Kidney epithelial cell (primary cell): Measurements from ENCODE around the gene GPR152. TPM values are rescaled to one million over a fixed set of nuclear protein-coding genes. Genes with fewer than 3 reads are reported as not detected.

Source experiments
- DNase-seq: peaks from one replicate; pipeline ENCODE4 v3.0.0-alpha.2; 2010; ENCODE audit warnings: low read depth
- H3K27me3 ChIP-seq: 2 replicates; pipeline ENCODE4 v1.6.0; 2011; ENCODE audit warnings: low read length; ENCODE audit not compliant: control insufficient read depth, insufficient read depth
- H3K36me3 ChIP-seq: 2 replicates; pipeline ENCODE4 v1.5.1; 2011; ENCODE audit warnings: low read length; ENCODE audit not compliant: control insufficient read depth, insufficient read depth
- H3K4me3 ChIP-seq: 2 replicates; pipeline ENCODE4 v1.5.1; 2011; ENCODE audit warnings: low read depth, mild to moderate bottlenecking, control low read depth, low read length
- total RNA-seq: library from RNA; depleted of rRNA; stranded (reverse); fragments of >200 nt; gene quantifications from 2 replicates; pipeline ENCODE4 v1.2.3, GENCODE V29; 2015
- TF ChIP-seq, protein P1 (sequence below): IDR thresholded peaks from 2 replicates; pipeline ENCODE4 v1.5.1; 2011; ENCODE audit warnings: mild to moderate bottlenecking, moderate library complexity, low read length, control low read depth, inconsistent platforms; ENCODE audit not compliant: insufficient read depth, poor library complexity, severe bottlenecking

Gene GPR152
- total RNA-seq, 1 donor from 2014 or later, result not detected

DNA sequence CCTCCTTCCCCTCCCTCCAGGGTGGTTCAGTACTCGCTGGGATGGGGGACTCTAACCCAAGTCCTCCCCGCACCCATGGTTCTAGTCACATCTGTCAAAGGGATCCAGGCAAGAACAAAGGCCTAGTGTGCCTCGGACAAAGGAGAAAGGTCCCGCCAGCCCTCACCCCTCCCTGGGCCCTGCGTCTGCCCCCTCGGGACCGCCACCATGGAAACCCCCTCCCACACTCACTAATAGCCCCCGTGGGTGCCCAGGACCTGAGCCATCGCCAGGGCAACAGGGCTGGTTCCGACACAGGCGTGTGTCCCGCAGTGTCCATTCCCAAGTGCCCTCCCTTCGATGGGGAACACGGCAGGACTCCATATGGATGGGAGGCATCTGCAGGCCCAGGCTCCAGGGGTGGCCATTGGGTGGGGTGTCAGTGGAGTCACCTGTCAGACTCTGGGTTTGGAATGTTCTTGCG, 42.1 kb downstream of the GPR152 start:
- Histone ChIP-seq H3K36me3 (no peaks in the 10 kb centered on the region), H3K4me3 (no peak overlapping the region), H3K27me3 (peaks cover 24% of the 10 kb centered on the region)
- DNase-seq, result no peak
- TF ChIP-seq, protein P1, sequence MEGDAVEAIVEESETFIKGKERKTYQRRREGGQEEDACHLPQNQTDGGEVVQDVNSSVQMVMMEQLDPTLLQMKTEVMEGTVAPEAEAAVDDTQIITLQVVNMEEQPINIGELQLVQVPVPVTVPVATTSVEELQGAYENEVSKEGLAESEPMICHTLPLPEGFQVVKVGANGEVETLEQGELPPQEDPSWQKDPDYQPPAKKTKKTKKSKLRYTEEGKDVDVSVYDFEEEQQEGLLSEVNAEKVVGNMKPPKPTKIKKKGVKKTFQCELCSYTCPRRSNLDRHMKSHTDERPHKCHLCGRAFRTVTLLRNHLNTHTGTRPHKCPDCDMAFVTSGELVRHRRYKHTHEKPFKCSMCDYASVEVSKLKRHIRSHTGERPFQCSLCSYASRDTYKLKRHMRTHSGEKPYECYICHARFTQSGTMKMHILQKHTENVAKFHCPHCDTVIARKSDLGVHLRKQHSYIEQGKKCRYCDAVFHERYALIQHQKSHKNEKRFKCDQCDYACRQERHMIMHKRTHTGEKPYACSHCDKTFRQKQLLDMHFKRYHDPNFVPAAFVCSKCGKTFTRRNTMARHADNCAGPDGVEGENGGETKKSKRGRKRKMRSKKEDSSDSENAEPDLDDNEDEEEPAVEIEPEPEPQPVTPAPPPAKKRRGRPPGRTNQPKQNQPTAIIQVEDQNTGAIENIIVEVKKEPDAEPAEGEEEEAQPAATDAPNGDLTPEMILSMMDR, result no peak

DNA sequence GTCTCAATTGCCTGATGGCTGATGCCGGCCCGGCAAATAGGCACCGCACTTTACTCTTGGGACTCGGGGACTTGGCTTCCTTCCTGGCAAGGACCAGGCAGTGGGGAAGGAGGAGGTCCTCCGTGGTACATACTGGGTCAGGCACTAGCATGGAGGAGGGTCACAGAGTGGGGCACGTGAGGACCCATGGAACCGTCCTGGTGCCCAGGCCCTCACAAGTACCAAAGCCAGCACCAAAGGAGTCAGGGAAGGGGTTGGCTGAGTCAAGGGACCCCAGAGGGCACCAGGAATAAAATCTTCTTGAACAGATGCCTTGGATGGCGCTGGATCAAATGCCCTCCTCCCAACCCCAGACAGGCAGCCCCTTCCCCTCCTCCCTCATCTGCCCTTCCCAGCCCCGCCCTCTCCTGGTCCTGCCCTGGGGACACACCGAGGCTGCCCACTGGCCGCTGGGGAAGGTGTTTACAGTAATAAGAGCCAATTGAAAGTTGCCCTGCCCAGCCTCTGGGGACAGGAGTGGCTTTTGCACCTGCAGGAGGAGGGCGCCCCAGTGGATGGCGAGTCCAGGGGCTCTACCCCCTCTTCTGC, 42.7 kb downstream of the GPR152 start:
- TF ChIP-seq, protein P1, result no peak
- DNase-seq, result no peak
- Histone ChIP-seq H3K36me3 (no peaks in the 10 kb centered on the region), H3K4me3 (no peak overlapping the region), H3K27me3 (peaks cover 19% of the 10 kb centered on the region)

GRCh38 chr11:67409261-67409666, 43.3 kb downstream of the GPR152 start:
- no peak for DNase-seq
- Histone ChIP-seq H3K27me3 (peaks cover 13% of the 10 kb centered on the region), H3K36me3 (no peaks in the 10 kb centered on the region), H3K4me3 (no peak overlapping the region)
- TF ChIP-seq, protein P1, result no peak

DNA sequence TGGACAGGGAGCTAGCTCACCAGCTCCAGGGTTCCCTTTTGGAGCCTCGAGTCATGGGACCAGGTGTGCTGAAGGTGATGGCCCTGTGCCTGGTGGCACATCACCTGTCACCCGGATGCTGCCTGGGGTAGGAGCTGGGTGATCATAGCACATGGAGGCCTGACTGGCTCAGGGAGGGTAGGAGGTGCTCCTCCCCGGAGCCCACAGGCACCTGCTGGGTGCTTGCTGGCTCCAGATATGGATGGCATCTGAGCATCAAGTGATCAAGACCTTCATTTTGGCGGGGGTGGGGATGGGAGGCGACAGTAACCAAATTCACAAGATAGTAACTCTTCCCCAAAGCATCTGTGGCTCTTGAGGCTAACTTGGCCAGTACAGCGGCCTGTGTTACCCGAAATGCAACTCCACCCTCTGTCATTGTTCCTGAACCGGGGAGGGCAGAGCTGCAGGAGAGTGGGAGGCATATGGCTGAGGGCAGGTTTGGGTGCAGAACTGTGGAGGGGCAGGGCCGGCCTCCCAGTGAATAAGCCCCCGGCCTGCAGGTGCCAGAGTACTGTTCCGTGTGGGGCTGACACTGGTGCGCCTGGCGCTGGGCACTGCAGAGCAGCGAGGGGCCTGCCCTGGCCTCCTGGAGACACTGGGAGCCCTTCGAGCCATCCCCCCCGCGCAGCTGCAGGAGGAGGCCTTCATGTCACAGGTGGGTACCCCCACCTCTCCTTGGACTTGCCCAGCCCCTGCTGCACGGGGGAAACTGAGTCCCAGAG, 43.9 kb downstream of the GPR152 start:
- Histone ChIP-seq H3K4me3 (no peak overlapping the region), H3K36me3 (no peaks in the 10 kb centered on the region), H3K27me3 (peaks cover 13% of the 10 kb centered on the region)
- DNase-seq, result no peak
- TF ChIP-seq, protein P1, result no peak

DNA sequence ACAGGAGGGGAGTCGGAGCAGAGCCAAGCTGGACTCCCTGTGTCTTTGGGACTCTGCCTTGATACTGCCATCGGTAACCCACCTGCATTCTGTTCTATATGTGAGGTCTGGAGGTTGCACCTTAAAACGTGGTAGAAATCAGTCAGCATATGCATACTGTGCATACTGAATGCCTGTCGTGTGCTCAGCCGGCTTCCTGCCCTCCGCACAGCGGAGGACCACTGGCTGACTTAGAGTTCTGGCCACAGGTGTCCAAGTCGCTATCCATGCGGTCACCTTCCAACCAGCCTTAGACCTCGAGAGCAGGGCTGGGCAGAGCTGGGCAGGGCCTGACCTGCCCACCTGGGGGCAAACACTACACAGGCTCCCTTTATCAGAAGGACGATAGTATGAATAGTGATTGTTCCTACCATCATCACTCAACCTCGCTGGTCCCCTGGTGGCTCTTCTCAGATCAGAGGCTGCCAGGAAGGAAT, 44.8 kb downstream of the GPR152 start:
- TF ChIP-seq, protein P1, result no peak
- Histone ChIP-seq H3K36me3 (no peaks in the 10 kb centered on the region), H3K27me3 (peaks cover 10% of the 10 kb centered on the region), H3K4me3 (no peak overlapping the region)
- DNase-seq, result no peak
